ENCODE results near the gene ATXN2. TPM values are rescaled to one million over a fixed set of nuclear protein-coding genes. Genes with fewer than 3 reads are reported as not detected.
A peak's percentile ranks its signal among the peaks of the same experiment; 100 is the strongest.

The ATXN2 gene
- total and polyA plus RNA-seq, 2 experiments from 2014 or later, result 19.2 to 56.4 TPM

- Histone ChIP-seq H3K4me1 (ENCODE audit: insufficient read depth) (peaks cover 18% of the 10 kb centered on the region), H3K9me2 (ENCODE audit: insufficient read depth) (no peaks in the 10 kb centered on the region), H3K79me2 (ENCODE audit: insufficient read depth) (no peaks in the 10 kb centered on the region), H3K27ac (no peak overlapping the region), H3K9me3 (ENCODE audit: low read depth) (no peaks in the 10 kb centered on the region), H3K9ac (no peak overlapping the region), H3K36me3 (ENCODE audit: low read depth) (peaks cover 13% of the 10 kb centered on the region; the same call in 1 of the 2 replicates), H2AFZ (no peak overlapping the region), H3K4me3 (no peak overlapping the region), H3F3A (ENCODE audit: insufficient read depth) (peaks cover 10% of the 10 kb centered on the region), H3K4me2 (ENCODE audit: unreplicated experiment) (no peak overlapping the region), H3K27me3 (replicated peaks; ENCODE audit: insufficient read depth) (no peaks in the 10 kb centered on the region), H4K20me1 (ENCODE audit: insufficient read depth) (no peaks in the 10 kb centered on the region)
- TF ChIP-seq EZH2 (IDR thresholded peaks at IDR 0.05; ENCODE audit: insufficient read depth, poor library complexity, severe bottlenecking), result no peak
- no peak for TF ChIP-seq EZH2phosphoT487 (IDR thresholded peaks at IDR 0.05; ENCODE audit: insufficient read depth, low read depth)
- WGBS, 2 experiments (ENCODE audit: low coverage in 1 of 2, low lambda C conversion rate in 2 of 2, missing lambda C conversion rate in 2 of 2), result 96 to 97% methylated on average over 5 of the region's 5 CpGs
- in situ Hi-C loops (cut with MboI), result no loop called here
- DNase-seq, result no peak
Measured at GRCh38 chr12:111640506-111640905, 41.4 kb upstream of the ATXN2 start.

GRCh38 chr12:111638556-111638955 lies 39.4 kb upstream of the ATXN2 start:
- DNase-seq, result no peak
- Histone ChIP-seq H3K4me2 (ENCODE audit: unreplicated experiment) (no peak overlapping the region), H3F3A (ENCODE audit: insufficient read depth) (peaks cover 10% of the 10 kb centered on the region), H3K27me3 (replicated peaks; ENCODE audit: insufficient read depth) (no peaks in the 10 kb centered on the region), H2AFZ (no peak overlapping the region), H3K9ac (no peak overlapping the region), H3K79me2 (ENCODE audit: insufficient read depth) (no peaks in the 10 kb centered on the region), H3K9me3 (ENCODE audit: low read depth) (no peaks in the 10 kb centered on the region), H3K27ac (no peak overlapping the region), H3K9me2 (ENCODE audit: insufficient read depth) (no peaks in the 10 kb centered on the region), H4K20me1 (ENCODE audit: insufficient read depth) (no peaks in the 10 kb centered on the region), H3K4me3 (no peak overlapping the region), H3K36me3 (ENCODE audit: low read depth) (peaks cover 3% of the 10 kb centered on the region; the same call in 1 of the 2 replicates), H3K4me1 (ENCODE audit: insufficient read depth) (peaks cover 18% of the 10 kb centered on the region)
- in situ Hi-C loops (cut with MboI), result no loop called here
- TF ChIP-seq EZH2phosphoT487 (IDR thresholded peaks at IDR 0.05; ENCODE audit: insufficient read depth, low read depth), result no peak
- no peak for TF ChIP-seq EZH2 (IDR thresholded peaks at IDR 0.05; ENCODE audit: insufficient read depth, poor library complexity, severe bottlenecking)
- 46 to 49% methylated on average over 6 of the region's 6 CpGs for WGBS, 2 experiments (ENCODE audit: low coverage in 1 of 2, low lambda C conversion rate in 2 of 2, missing lambda C conversion rate in 2 of 2)

- no peaks in the 10 kb centered on the region for H3K79me2 ChIP-seq (ENCODE audit: insufficient read depth)
- in situ Hi-C loops (cut with MboI), result no loop called here
- no peaks in the 10 kb centered on the region for H3K36me3 ChIP-seq (ENCODE audit: low read depth)
- no peaks in the 10 kb centered on the region for H4K20me1 ChIP-seq (ENCODE audit: insufficient read depth)
- peak overlapping the region; percentile 49 for H3K4me2 ChIP-seq (ENCODE audit: unreplicated experiment)
- WGBS, 2 experiments (ENCODE audit: low coverage in 1 of 2, low lambda C conversion rate in 2 of 2, missing lambda C conversion rate in 2 of 2), result 8 to 9% methylated on average over 19 of the region's 19 CpGs
- no peaks in the 10 kb centered on the region for H3K9me3 ChIP-seq (ENCODE audit: low read depth)
- H3K9ac ChIP-seq, result peak overlapping the region; percentile 66
- H2AFZ ChIP-seq, result peak overlapping the region; percentile 81
- peak overlapping the region; percentile 66 for H3K27ac ChIP-seq
- no peaks in the 10 kb centered on the region for H3K9me2 ChIP-seq (ENCODE audit: insufficient read depth)
- H3F3A ChIP-seq (ENCODE audit: insufficient read depth), result peaks cover 10% of the 10 kb centered on the region
- peak; percentile 74 for DNase-seq
- peaks cover 18% of the 10 kb centered on the region for H3K4me1 ChIP-seq (ENCODE audit: insufficient read depth)
- peak overlapping the region; percentile 18; the same call in 1 of the 2 replicates for H3K4me3 ChIP-seq
- H3K27me3 ChIP-seq (replicated peaks; ENCODE audit: insufficient read depth), result no peaks in the 10 kb centered on the region
- TF ChIP-seq EZH2 (IDR thresholded peaks at IDR 0.05; ENCODE audit: insufficient read depth, poor library complexity, severe bottlenecking) (no peak), EZH2phosphoT487 (IDR thresholded peaks at IDR 0.05; ENCODE audit: insufficient read depth, low read depth) (no peak)
Measured at GRCh38 chr12:111636209-111636945, 37.3 kb upstream of the ATXN2 start.

GRCh38 chr12:111635524-111635923 lies 36.4 kb upstream of the ATXN2 start:
- peak overlapping the region; percentile 49 for H3K4me2 ChIP-seq (ENCODE audit: unreplicated experiment)

More at GRCh38 chr12:111635524-111635923, 36.4 kb upstream of the ATXN2 start:
- Histone ChIP-seq H4K20me1 (ENCODE audit: insufficient read depth) (no peaks in the 10 kb centered on the region), H3K36me3 (ENCODE audit: low read depth) (no peaks in the 10 kb centered on the region), H2AFZ (peak overlapping the region; percentile 81), H3K79me2 (ENCODE audit: insufficient read depth) (no peaks in the 10 kb centered on the region), H3K4me3 (no peak overlapping the region), H3K27me3 (replicated peaks; ENCODE audit: insufficient read depth) (no peaks in the 10 kb centered on the region), H3K9ac (peak overlapping the region; percentile 66), H3K9me2 (ENCODE audit: insufficient read depth) (no peaks in the 10 kb centered on the region), H3K4me1 (ENCODE audit: insufficient read depth) (peaks cover 18% of the 10 kb centered on the region), H3K27ac (peak overlapping the region; percentile 66; the same call in 1 of the 2 replicates), H3F3A (ENCODE audit: insufficient read depth) (peaks cover 10% of the 10 kb centered on the region), H3K9me3 (ENCODE audit: low read depth) (no peaks in the 10 kb centered on the region)
- in situ Hi-C loops (cut with MboI), result no loop called here
- 67 to 74% methylated on average over 8 of the region's 8 CpGs for WGBS, 2 experiments (ENCODE audit: low coverage in 1 of 2, low lambda C conversion rate in 2 of 2, missing lambda C conversion rate in 2 of 2)
- no peak for TF ChIP-seq EZH2phosphoT487 (IDR thresholded peaks at IDR 0.05; ENCODE audit: insufficient read depth, low read depth)
- TF ChIP-seq EZH2 (IDR thresholded peaks at IDR 0.05; ENCODE audit: insufficient read depth, poor library complexity, severe bottlenecking), result no peak
- DNase-seq, result peak; percentile 43
